H1 (cell line): ENCODE results near the gene NCLN. TPM values are rescaled to one million over a fixed set of nuclear protein-coding genes. Genes with fewer than 3 reads are reported as not detected.

Experiments used
- CTCF ChIA-PET: fragments of 300-600 bp; sonication (Branson Sonifier 250); formaldehyde crosslinking; loops from one replicate; lab custom pipeline; 2021; ENCODE audit not compliant: partially characterized antibody; lab: Charles Lee
- POLR2A ChIA-PET: fragments of 300-600 bp; sonication (Branson Sonifier 250); formaldehyde crosslinking; loops from one replicate; lab custom pipeline; 2021; ENCODE audit warnings: inconsistent platforms; ENCODE audit not compliant: partially characterized antibody; lab: Charles Lee
- DNase-seq, 2 experiments: peaks; one replicate each; pipeline versions ENCODE4 v3.0.0 to v3.0.0-alpha.2; 2010 to 2022; ENCODE audit warnings: low spot score in 2 of 2, low read depth in 1 of 2, mixed read lengths in 1 of 2
- FAIRE-seq: peaks from 2 replicates; lab custom pipeline; 2011; peaks lifted over from hg19 to GRCh38; lab: Jason Lieb, UNC
- H2AFZ ChIP-seq: 2 replicates; pipeline ENCODE4 v1.8.1; 2012; ENCODE audit warnings: low read length, inconsistent platforms
- H2AK5ac ChIP-seq: 2 replicates; pipeline ENCODE4 v1.6.1; 2013; ENCODE audit warnings: low read depth, low read length
- H2BK120ac ChIP-seq: replicated peaks from 2 replicates; pipeline ENCODE3; 2013; ENCODE audit warnings: low read depth, low read length, inconsistent platforms
- H2BK12ac ChIP-seq: 2 replicates; pipeline ENCODE4 v1.6.1; 2013; ENCODE audit warnings: low read depth, low read length
- H2BK15ac ChIP-seq: 2 replicates; pipeline ENCODE4 v1.6.1; 2013; ENCODE audit warnings: low read length
- H2BK20ac ChIP-seq: 2 replicates; pipeline ENCODE4 v1.6.1; 2013; ENCODE audit warnings: low read length
- H2BK5ac ChIP-seq: 2 replicates; pipeline ENCODE4 v1.6.1; 2013; ENCODE audit warnings: low read depth, low read length
- H3K14ac ChIP-seq: 2 replicates; pipeline ENCODE4 v1.6.1; 2013; ENCODE audit warnings: inconsistent platforms; ENCODE audit not compliant: insufficient read length
- H3K18ac ChIP-seq: 2 replicates; pipeline ENCODE4 v1.6.1; 2013; ENCODE audit warnings: low read length; ENCODE audit errors: extremely low read depth
- H3K23ac ChIP-seq: 2 replicates; pipeline ENCODE4 v1.6.1; 2013; ENCODE audit warnings: inconsistent platforms; ENCODE audit not compliant: insufficient read length
- H3K23me2 ChIP-seq: 2 replicates; pipeline ENCODE4 v1.6.1; 2013; ENCODE audit warnings: low read depth, low read length
- H3K27ac ChIP-seq: 2 replicates; pipeline ENCODE4 v1.6.1; 2011; ENCODE audit warnings: low read depth, low read length, inconsistent platforms
- H3K27me3 ChIP-seq, 4 experiments: replicated peaks in 1 of 4; 1 replicate in 1 of 4; 2 replicates in 3 of 4; pipeline versions ENCODE4 v1.6.1 to v1.8.1; 2011 to 2013; ENCODE audit warnings: low read length in 3 of 4, mild to moderate bottlenecking in 3 of 4, inconsistent platforms in 2 of 4, mixed read lengths in 2 of 4, moderate library complexity in 1 of 4; ENCODE audit not compliant: control insufficient read depth in 3 of 4, insufficient read depth in 3 of 4; ENCODE audit errors: extremely low read depth in 1 of 4
- H3K36me3 ChIP-seq, 4 experiments: 2 replicates each; pipeline versions ENCODE4 v1.6.1 to v1.8.1; 2011 to 2013; ENCODE audit warnings: mild to moderate bottlenecking in 4 of 4, low read length in 3 of 4, moderate library complexity in 2 of 4, control low read depth in 1 of 4, inconsistent platforms in 1 of 4; ENCODE audit not compliant: insufficient read depth in 4 of 4, control insufficient read depth in 2 of 4
- H3K4ac ChIP-seq: replicated peaks from 2 replicates; pipeline ENCODE3; 2013; ENCODE audit warnings: low read length, low read depth, mixed read lengths, inconsistent platforms; ENCODE audit not compliant: insufficient read length
- H3K4me1 ChIP-seq, 4 experiments: replicated peaks in 1 of 4; 1 replicate in 1 of 4; 2 replicates in 3 of 4; pipeline versions ENCODE4 v1.6.1 to v1.8.1; 2011 to 2013; ENCODE audit warnings: low read length in 3 of 4, inconsistent platforms in 2 of 4, mixed read lengths in 1 of 4; ENCODE audit not compliant: insufficient read depth in 4 of 4, control insufficient read depth in 3 of 4
- H3K4me2 ChIP-seq, 2 experiments: 2 replicates each; pipeline versions ENCODE4 v1.6.1 to v1.8.1; 2011 to 2013; ENCODE audit warnings: low read depth in 2 of 2, low read length in 2 of 2, control low read depth in 1 of 2, inconsistent platforms in 1 of 2, mild to moderate bottlenecking in 1 of 2; ENCODE audit not compliant: insufficient read depth in 1 of 2
- H3K4me3 ChIP-seq, 4 experiments: fragments of 200-600, 300-600 bp in 1 of 4; sonication (generic), shearing (Covaris generic), sonication (Bioruptor Twin) in 1 of 4; 2 replicates each; pipeline versions ENCODE4 v1.5.1 to v1.8.1; 2011 to 2016; ENCODE audit warnings: low read length in 4 of 4, low read depth in 3 of 4, control low read depth in 2 of 4, inconsistent platforms in 2 of 4, mild to moderate bottlenecking in 2 of 4, mixed read lengths in 1 of 4, moderate library complexity in 1 of 4; ENCODE audit not compliant: insufficient read depth in 2 of 4; ENCODE audit errors: extremely low read depth in 1 of 4
- H3K56ac ChIP-seq: replicated peaks from 2 replicates; pipeline ENCODE3; 2013; ENCODE audit warnings: low read depth, mild to moderate bottlenecking, mixed read lengths, low read length, inconsistent platforms; ENCODE audit not compliant: insufficient read length
- H3K79me1 ChIP-seq: 2 replicates; pipeline ENCODE4 v1.6.1; 2013; ENCODE audit warnings: low read depth, low read length, control low read depth
- H3K79me2 ChIP-seq, 2 experiments: 2 replicates each; pipeline versions ENCODE4 v1.6.1 to v1.8.1; 2012 to 2013; ENCODE audit warnings: low read length in 2 of 2, mild to moderate bottlenecking in 2 of 2, inconsistent platforms in 1 of 2; ENCODE audit not compliant: insufficient read depth in 2 of 2, control insufficient read depth in 1 of 2
- H3K9ac ChIP-seq, 4 experiments: replicated peaks in 1 of 4; 1 replicate in 1 of 4; 2 replicates in 3 of 4; pipeline versions ENCODE4 v1.6.1 to v1.8.1; 2011 to 2013; ENCODE audit warnings: low read depth in 3 of 4, low read length in 3 of 4, control low read depth in 2 of 4, mild to moderate bottlenecking in 2 of 4, moderate library complexity in 2 of 4, inconsistent platforms in 1 of 4; ENCODE audit errors: extremely low read depth in 1 of 4
- H3K9me3 ChIP-seq, 2 experiments: 2 replicates each; pipeline versions ENCODE4 v1.6.1 to v1.8.1; 2012 to 2013; ENCODE audit warnings: mild to moderate bottlenecking in 2 of 2, moderate library complexity in 2 of 2, control low read depth in 1 of 2, inconsistent platforms in 1 of 2, low read depth in 1 of 2, low read length in 1 of 2, mixed read lengths in 1 of 2; ENCODE audit not compliant: insufficient read depth in 2 of 2
- H4K20me1 ChIP-seq, 2 experiments: replicated peaks in 1 of 2; 2 replicates each; pipeline versions ENCODE3 to v1.8.1; 2011 to 2013; ENCODE audit warnings: inconsistent platforms in 2 of 2, low read length in 2 of 2, mild to moderate bottlenecking in 1 of 2; ENCODE audit not compliant: insufficient read depth in 2 of 2, control insufficient read depth in 1 of 2
- H4K5ac ChIP-seq: 2 replicates; pipeline ENCODE4 v1.6.1; 2013; ENCODE audit warnings: low read length, low read depth, mixed read lengths, inconsistent platforms; ENCODE audit not compliant: insufficient read length
- H4K8ac ChIP-seq: 2 replicates; pipeline ENCODE4 v1.8.0; 2013; ENCODE audit warnings: mild to moderate bottlenecking, moderate library complexity, low read length, inconsistent platforms; ENCODE audit not compliant: insufficient read depth; ENCODE audit errors: extremely low read depth
- H4K91ac ChIP-seq: replicated peaks from 2 replicates; pipeline ENCODE3; 2013; ENCODE audit warnings: low read length, mixed read lengths, inconsistent platforms; ENCODE audit not compliant: insufficient read length
- BCL11A ChIP-seq, 2 experiments: IDR thresholded peaks; one replicate each; pipeline ENCODE4 v1.6.1; 2011; ENCODE audit warnings: low read depth in 2 of 2, low read length in 2 of 2, mild to moderate bottlenecking in 2 of 2
- CEBPB ChIP-seq: IDR thresholded peaks from 2 replicates; pipeline ENCODE4 v1.6.1; 2012; ENCODE audit warnings: low read depth, low read length
- HDAC6 ChIP-seq: IDR thresholded peaks from one replicate; pipeline ENCODE4 v1.7.1; 2012; ENCODE audit warnings: low read depth, mild to moderate bottlenecking, inconsistent platforms, low read length, moderate library complexity
- KDM5A ChIP-seq: fragments of 200-600 bp; IDR thresholded peaks from 2 replicates; pipeline ENCODE4 v1.7.1; 2012; ENCODE audit warnings: mild to moderate bottlenecking, low read length, inconsistent platforms, mixed read lengths
- MAFK ChIP-seq: IDR thresholded peaks from 2 replicates; pipeline ENCODE4 v1.6.1; 2012; ENCODE audit warnings: low read depth, mild to moderate bottlenecking, improper control_type of control experiment, low read length
- NANOG ChIP-seq: IDR thresholded peaks from 2 replicates; pipeline ENCODE4 v1.6.1; 2011; ENCODE audit warnings: low read length, low read depth, mild to moderate bottlenecking, inconsistent platforms; ENCODE audit not compliant: insufficient read depth, poor library complexity, severe bottlenecking
- SIRT6 ChIP-seq: IDR thresholded peaks from one replicate; pipeline ENCODE4 v1.7.1; 2012; ENCODE audit warnings: low read length, inconsistent platforms
- SP4 ChIP-seq: IDR thresholded peaks from 2 replicates; pipeline ENCODE4 v1.6.1; 2012; ENCODE audit warnings: low read length, inconsistent platforms
- TEAD4 ChIP-seq: IDR thresholded peaks from 2 replicates; pipeline ENCODE4 v1.6.1; 2012; ENCODE audit warnings: low read depth, low read length, inconsistent platforms, mixed read lengths
- YY1 ChIP-seq: IDR thresholded peaks from 2 replicates; pipeline ENCODE4 v1.6.1; 2011; ENCODE audit warnings: low read depth, mild to moderate bottlenecking, low read length
- WGBS, 2 experiments: shearing (Covaris generic) in 1 of 2; methylation state at CpG; one replicate each; pipeline versions ENCODE4 v1.1.6 to v1.1.7; 2013 to 2015; ENCODE audit warnings: low lambda C conversion rate in 2 of 2, mixed read lengths in 2 of 2, inconsistent platforms in 1 of 2, low coverage in 1 of 2, missing lambda C conversion rate in 1 of 2; ENCODE audit not compliant: insufficient replicate concordance in 2 of 2, insufficient coverage in 1 of 2, insufficient read length in 1 of 2; ENCODE audit errors: extremely low coverage in 1 of 2, missing lambda C conversion rate in 1 of 2; 5-methylcytosine and 5-hydroxymethylcytosine counted together
- polyA plus RNA-seq, 7 experiments: library from polyadenylated mRNA; depleted of rRNA in 3 of 7; stranded (reverse) in 5 of 7; unstranded in 2 of 7; fragments of >200 nt in 5 of 7; fragments of 200-250 nt in 2 of 7; gene quantifications; 1 replicate in 5 of 7; 2 replicates in 1 of 7; 4 replicates in 1 of 7; pipeline versions ENCODE4 v1.2.1 to v1.2.3, GENCODE V29; 2011 to 2013; ENCODE audit warnings: missing spikeins in 2 of 7, mixed read lengths in 2 of 7
- total RNA-seq: library from RNA; stranded (reverse); fragmentation: NEBNext Ultra II Directional; extraction: Animal tissue kit (Norgen Biotek cat#: 25700); gene quantifications from 2 replicates; pipeline ENCODE4 v1.2.1, GENCODE V29; 2021
- TF ChIP-seq, protein P1 (sequence below): IDR thresholded peaks from 2 replicates; pipeline ENCODE4 v1.6.1; 2011; ENCODE audit warnings: low read length, improper control_type of control experiment
- TF ChIP-seq, protein P2 (sequence below): IDR thresholded peaks from 2 replicates; pipeline ENCODE4 v1.6.1; 2012; ENCODE audit warnings: low read length, inconsistent platforms

Gene NCLN
- total and polyA plus RNA-seq, 2 of the 8 experiments (the other 6 are each of a cell fraction or from before 2014, with no cell fraction given) = 89.2 to 103 TPM

DNA sequence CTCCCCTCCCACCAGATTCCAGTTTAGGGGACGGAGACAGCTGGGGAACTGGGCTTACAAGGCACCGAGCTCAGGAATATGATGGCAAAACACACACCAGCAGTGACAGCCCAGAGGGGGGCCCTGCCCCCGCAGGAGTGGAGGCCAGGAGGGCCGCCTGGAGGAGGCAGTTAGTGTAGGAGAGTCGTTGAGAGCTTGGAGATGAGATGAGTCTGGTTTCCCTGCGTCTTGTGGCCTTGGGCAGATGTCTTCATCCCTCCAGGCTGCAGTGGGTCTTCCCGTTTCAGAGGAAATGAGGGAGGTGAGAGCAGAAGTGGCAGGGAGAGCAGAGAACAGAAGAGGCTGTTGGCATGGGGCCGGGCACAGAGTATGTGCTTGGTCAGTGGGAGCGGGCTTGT, 43.6 kb downstream of the NCLN start:
- WGBS, 2 experiments = 81% methylated on average over 9 of the region's 9 CpGs; no CpG with 5 or more reads in 1 of the 2 experiments
- Histone ChIP-seq H2AK5ac (no peak overlapping the region), H3K36me3 (no peaks in the 10 kb centered on the region), H3K9ac (no peak overlapping the region; a peak in 1 of 7 replicates), H3K23me2 (peaks cover 16% of the 10 kb centered on the region; the same call in 1 of the 2 replicates), H2AFZ (no peak overlapping the region), H4K5ac (no peak overlapping the region), H3K79me2 (0 out of 4 replicates have a peak, but pooled peaks cover 0 to 2% of the 10 kb centered on the region in 2 experiments), H4K8ac (no peak overlapping the region; the same call in 1 of the 2 replicates), H3K14ac (no peak overlapping the region), H2BK20ac (no peak overlapping the region), H2BK15ac (no peak overlapping the region), H3K9me3 (no peaks in the 10 kb centered on the region), H3K27ac (no peak overlapping the region), H3K4me3 (no peak overlapping the region; a peak in 1 of 8 replicates), H3K4ac (no peak overlapping the region), H4K20me1 (peaks cover 9 to 16% of the 10 kb centered on the region in 2 experiments), H2BK12ac (no peak overlapping the region), H3K27me3 (no peaks in the 10 kb centered on the region; a peak in 1 of 7 replicates), H2BK5ac (no peak overlapping the region), H4K91ac (no peak overlapping the region), H3K18ac (no peak overlapping the region), H3K4me2 (no peak overlapping the region), H3K23ac (no peak overlapping the region), H2BK120ac (no peak overlapping the region), H3K79me1 (no peaks in the 10 kb centered on the region), H3K56ac (no peak overlapping the region), H3K4me1 (peaks cover 6 to 19% (median 9%) of the 10 kb centered on the region in 4 experiments)
- FAIRE-seq (no peak), DNase-seq (no peak)
- ChIA-PET CTCF (interaction anchor here (0.6 to 2.0 kb wide), 11 partner anchors 11 to 214 kb away, joined by 3 to 8 read pairs (median 3); no protein-coding TSS in a partner anchor), POLR2A (interaction anchor here (0.9 to 2.2 kb wide), 6 partner anchors 9 to 17 kb away, joined by 3 to 7 read pairs (median 3); no protein-coding TSS in a partner anchor)
- no peak for TF ChIP-seq HDAC6
- TF ChIP-seq, protein P1, sequence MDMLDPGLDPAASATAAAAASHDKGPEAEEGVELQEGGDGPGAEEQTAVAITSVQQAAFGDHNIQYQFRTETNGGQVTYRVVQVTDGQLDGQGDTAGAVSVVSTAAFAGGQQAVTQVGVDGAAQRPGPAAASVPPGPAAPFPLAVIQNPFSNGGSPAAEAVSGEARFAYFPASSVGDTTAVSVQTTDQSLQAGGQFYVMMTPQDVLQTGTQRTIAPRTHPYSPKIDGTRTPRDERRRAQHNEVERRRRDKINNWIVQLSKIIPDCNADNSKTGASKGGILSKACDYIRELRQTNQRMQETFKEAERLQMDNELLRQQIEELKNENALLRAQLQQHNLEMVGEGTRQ = no peak
- TF ChIP-seq CEBPB = no peak
- TF ChIP-seq SP4 = no peak
- no peak for TF ChIP-seq BCL11A (IDR thresholded peaks at IDR 0.05; ENCODE audit: low read depth in 2 of 2, low read length in 2 of 2)
- no peak for TF ChIP-seq NANOG
- no peak for TF ChIP-seq TEAD4
- no peak for TF ChIP-seq SIRT6
- no peak for TF ChIP-seq MAFK
- no peak for TF ChIP-seq YY1
- TF ChIP-seq KDM5A = no peak
- TF ChIP-seq, protein P2, sequence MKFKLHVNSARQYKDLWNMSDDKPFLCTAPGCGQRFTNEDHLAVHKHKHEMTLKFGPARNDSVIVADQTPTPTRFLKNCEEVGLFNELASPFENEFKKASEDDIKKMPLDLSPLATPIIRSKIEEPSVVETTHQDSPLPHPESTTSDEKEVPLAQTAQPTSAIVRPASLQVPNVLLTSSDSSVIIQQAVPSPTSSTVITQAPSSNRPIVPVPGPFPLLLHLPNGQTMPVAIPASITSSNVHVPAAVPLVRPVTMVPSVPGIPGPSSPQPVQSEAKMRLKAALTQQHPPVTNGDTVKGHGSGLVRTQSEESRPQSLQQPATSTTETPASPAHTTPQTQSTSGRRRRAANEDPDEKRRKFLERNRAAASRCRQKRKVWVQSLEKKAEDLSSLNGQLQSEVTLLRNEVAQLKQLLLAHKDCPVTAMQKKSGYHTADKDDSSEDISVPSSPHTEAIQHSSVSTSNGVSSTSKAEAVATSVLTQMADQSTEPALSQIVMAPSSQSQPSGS = no peak
